GM19395 (cell line): ENCODE results near the gene RUNX2.

Experiments
- ATAC-seq: cut with Tn5 transposase; IDR thresholded peaks from one replicate; pipeline ENCODE4 v1.9.1; 2021; ENCODE audit warnings: mild to moderate bottlenecking, moderate library complexity; ENCODE audit not compliant: unreplicated experiment

The RUNX2 gene

DNA sequence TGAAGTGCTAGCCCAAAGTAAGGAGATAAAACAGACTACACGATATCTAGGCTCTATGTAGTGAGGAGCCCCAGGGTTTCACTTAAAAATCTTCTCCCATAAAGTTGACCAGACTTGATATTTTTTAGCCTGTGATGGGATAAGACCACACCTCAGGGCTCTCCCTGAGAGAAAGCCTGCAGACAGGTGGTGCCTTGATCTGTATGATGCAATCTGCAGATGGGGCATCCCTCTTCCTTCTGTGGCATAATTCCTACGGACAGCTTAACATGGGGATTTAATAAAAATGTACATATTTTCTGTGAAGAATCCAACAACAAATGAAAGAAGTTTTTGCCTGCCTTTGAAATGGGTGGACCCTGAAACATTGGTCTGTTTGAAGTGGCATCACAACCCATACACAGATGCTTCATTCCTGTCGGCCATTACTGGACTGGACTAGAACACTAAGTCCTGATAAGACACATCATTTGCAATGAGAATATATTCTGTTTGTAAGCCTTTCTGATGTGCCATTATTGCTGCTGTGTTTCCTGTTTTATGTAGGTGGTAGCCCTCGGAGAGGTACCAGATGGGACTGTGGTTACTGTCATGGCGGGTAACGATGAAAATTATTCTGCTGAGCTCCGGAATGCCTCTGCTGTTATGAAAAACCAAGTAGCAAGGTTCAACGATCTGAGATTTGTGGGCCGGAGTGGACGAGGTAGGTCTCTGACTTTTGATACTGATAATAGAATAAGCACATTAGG, 103.4 kb downstream of the RUNX2 start:
- ATAC-seq = no peak

DNA sequence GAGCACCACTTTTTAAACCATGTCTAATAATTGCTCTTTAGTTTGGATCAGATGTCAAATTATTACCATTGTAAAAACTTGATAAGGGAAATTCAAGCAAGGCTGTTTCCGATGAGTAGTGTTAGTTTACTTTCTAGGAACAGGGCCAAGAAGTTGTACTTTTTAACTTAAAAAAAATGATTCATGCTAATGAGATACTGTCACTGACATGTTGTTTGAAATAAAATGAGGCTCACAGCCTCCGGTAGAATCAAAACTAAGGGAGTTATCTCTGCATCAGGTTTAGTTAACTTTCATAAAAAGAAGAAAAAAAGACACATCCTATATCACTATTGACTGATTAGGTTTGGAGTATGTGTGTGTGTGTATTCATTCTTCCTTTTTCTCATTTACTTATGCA, 104.8 kb downstream of the RUNX2 start:
- ATAC-seq = no peak

- ATAC-seq = no peak
Measured at GRCh38 chr6:45433533-45434380, 105.6 kb downstream of the RUNX2 start.

DNA sequence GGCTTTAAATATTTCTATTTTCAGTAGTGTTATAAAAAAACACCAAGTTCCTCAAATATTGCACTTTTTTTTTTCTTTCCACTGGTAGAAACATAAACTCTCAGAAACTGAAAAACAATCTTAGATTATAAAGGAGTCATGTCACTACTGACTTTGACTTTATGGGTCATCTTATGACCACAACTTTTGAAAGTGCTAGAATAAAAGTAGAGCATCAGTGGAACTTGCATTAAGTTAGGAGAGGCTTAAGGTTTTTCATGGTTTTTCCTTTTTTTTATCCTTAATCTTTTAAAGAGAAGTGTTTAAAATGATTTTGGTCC, 106.2 kb downstream of the RUNX2 start:
- no peak for ATAC-seq

GRCh38 chr6:45436544-45437438, 108.7 kb downstream of the RUNX2 start:
- ATAC-seq = no peak

- no peak for ATAC-seq
Measured at GRCh38 chr6:45437439-45437815, 109.3 kb downstream of the RUNX2 start.

DNA sequence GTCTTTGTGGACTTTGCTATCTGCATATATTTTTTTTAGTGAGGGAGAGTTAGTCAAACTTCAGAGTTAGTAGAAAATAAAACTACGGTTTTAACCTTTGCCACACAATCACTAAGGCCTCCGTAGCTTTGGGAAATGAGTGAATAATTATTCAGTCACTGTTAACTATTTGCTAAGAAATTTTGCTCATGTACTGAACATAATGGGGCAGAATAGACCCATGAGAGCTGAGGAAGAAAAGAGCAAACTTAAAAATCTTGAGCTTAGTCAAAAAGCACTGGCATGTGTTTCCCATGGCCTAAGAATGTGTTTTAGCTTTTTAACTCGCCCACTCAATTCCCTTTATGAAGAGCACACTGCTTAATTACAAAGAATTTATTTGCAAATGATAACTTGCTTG, 110.0 kb downstream of the RUNX2 start:
- ATAC-seq = no peak

DNA sequence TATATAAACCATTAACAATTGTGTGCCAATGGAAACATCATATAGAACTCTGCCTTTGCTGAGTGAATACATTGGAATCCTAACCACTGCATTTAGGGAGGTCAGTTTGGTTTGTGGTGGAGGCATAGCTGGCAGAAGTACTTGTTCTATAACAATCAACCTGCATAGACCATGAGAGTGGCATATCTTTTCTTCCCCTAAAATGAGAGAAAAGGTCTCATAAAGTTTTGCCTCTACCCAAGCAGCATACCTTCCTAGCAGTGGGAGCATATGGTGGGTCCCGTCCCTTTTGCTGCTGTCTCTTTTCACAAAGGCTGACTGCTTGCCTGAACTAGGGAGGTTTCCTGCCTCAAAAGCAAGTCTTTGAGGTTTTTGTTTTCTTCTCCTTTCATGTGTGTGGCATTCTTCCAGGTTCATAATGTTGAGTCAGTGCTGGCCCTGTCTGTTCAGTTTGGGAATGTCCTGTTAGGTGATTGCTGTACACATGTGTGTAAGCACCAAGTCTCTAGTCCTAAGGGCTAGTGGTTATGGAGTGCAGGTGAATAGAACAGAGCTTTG, 110.8 kb downstream of the RUNX2 start:
- no peak for ATAC-seq

GRCh38 chr6:45439459-45439858, 111.3 kb downstream of the RUNX2 start:
- ATAC-seq = no peak

GRCh38 chr6:45439861-45440388, 111.8 kb downstream of the RUNX2 start:
- ATAC-seq = no peak

GRCh38 chr6:45441851-45442453, 113.8 kb downstream of the RUNX2 start:
- ATAC-seq = no peak

- no peak for ATAC-seq
Measured at GRCh38 chr6:45442716-45443115, 114.6 kb downstream of the RUNX2 start.

DNA sequence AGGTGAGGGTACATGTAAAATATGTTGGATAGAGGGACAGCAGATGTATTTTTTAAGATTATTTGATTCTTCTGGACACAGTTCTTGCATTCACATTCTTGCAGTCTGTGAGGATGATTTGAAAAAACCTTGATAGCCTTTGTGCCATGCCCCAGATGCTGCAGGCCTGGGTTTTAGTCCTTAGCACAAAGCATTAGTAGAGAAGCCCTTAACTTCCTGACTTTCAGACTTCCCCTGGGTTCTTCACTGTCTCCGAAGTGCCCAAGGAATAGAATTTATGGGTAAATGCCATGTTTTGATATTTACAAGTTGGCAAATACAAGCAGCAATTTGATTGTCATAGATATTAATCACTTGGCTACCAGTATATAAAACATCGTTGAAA, 117.2 kb downstream of the RUNX2 start:
- no peak for ATAC-seq

DNA sequence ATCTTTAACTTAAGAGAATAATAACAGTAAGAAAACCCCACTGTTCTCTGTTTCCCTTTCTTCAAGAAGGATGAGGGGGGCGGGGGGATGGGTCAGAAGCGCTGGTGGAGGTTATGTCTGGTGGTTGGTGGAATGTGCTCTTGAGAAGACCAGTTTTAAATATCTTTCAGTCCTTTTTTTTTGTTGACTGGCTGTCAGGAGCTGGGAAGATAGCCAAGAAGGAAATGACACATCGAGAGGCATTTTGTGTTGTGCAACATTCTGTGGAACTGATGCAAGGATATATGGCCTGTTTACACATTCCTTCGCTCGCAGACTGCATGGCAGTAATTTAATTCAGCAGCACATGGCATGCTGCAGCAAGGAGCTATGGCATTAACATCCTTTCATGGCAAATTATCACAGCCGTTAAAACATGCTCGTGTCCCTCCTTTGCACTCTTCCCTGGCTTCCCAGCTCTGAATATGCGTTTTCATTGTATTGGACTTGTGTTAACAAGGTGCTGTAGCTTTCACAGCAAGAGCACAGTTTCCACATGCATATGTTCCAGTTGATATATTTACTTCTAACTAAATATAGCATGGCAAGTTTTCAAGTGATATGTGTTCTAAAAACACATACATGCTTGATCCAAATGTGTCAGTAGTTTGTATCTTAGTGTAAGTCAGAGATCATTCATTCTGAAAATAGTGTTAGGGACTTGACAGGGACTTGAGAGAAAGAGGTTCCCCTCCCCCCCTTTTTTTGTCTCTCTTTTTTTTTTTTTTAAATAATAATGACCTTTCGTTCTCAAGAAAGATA, 117.8 kb downstream of the RUNX2 start:
- no peak for ATAC-seq

DNA sequence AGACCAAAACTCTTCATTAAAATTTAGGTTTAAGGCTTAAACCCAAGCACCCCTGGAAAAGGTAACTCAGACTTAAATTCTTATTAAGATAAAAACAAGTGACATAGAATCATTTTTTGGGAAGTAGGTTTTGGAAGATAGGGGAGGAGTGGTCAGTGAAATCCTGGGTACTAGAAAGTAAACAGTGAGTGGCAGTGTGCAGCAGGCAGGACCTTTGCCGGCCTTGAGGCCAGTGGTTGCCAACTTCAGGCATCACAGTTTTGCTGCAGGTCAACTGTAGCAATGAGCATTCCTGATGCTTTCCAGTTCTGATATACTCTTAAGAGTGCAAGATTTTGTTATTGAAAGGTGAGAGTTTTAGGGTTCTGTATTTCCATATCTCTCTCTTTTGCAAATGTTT, 118.9 kb downstream of the RUNX2 start:
- ATAC-seq = no peak

DNA sequence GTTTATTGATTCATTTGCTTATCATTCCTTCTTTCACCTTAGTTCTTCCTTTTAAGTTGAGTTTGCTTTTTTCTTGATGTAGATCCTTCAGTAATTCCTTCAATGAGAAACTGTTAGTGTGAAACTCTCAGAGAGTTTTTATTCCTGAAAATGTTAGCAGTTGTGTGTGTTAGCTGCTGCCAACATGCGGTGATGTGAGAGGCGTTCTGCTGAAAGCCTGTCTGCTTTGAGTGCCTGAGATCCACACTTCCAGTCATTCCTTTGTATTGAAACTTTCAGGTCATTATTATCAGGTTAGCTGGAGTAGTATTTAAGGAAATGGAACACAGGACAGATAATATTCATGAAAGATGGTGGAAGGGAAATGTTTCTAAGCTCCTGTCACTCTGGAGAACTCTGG, 119.6 kb downstream of the RUNX2 start:
- no peak for ATAC-seq

GRCh38 chr6:45448417-45449389, 120.6 kb downstream of the RUNX2 start:
- ATAC-seq = no peak

- no peak for ATAC-seq
Measured at GRCh38 chr6:45450132-45450531, 122.0 kb downstream of the RUNX2 start.

GRCh38 chr6:45450831-45451230, 122.7 kb downstream of the RUNX2 start:
- no peak for ATAC-seq
